IMR-90 (cell line): ENCODE measurements around the gene FERMT3. TPM values are rescaled to one million over a fixed set of nuclear protein-coding genes. Genes with fewer than 3 reads are reported as not detected.

Source experiments
- ATAC-seq: fragments of 200-7000 bp; cut with Tn5 transposase; 2 replicates; pipeline ENCODE4 v1.9.1; 2020; ENCODE audit warnings: low read depth, mild to moderate bottlenecking, moderate library complexity
- BruUV-seq: library from RNA; stranded (reverse); fragments of 400-500 nt; replicated peaks from 2 replicates; lab custom pipeline; 2021; lab: Mats Ljungman, UMichigan
- CTCF ChIA-PET: fragments of 300-600 bp; formaldehyde crosslinking; extraction: SDS; loops from one replicate; lab custom pipeline; 2021; ENCODE audit warnings: antibody characterized with exemption; lab: Yijun Ruan, JAX
- POLR2A ChIA-PET: fragments of 300-600 bp; sonication (Branson Sonifier 250); formaldehyde crosslinking; loops from one replicate; lab custom pipeline; 2022; ENCODE audit warnings: antibody characterized with exemption; ENCODE audit not compliant: unreplicated experiment; lab: Charles Lee
- DNase-seq: peaks from one replicate; pipeline ENCODE4 v3.0.0; 2013
- H2AFZ ChIP-seq: replicated peaks from 2 replicates; pipeline ENCODE3; 2013; ENCODE audit warnings: low read length, mild to moderate bottlenecking; ENCODE audit not compliant: poor library complexity
- H2AK5ac ChIP-seq: 2 replicates; pipeline ENCODE4 v1.6.1; 2013; ENCODE audit warnings: low read depth, low read length, inconsistent platforms
- H2AK9ac ChIP-seq: replicated peaks from 2 replicates; pipeline ENCODE3; 2013; ENCODE audit warnings: mild to moderate bottlenecking, low read depth, low read length, moderate library complexity; ENCODE audit not compliant: poor library complexity
- H2BK120ac ChIP-seq: 2 replicates; pipeline ENCODE4 v1.6.1; 2013; ENCODE audit warnings: low read depth, low read length, inconsistent platforms
- H2BK15ac ChIP-seq: 3 replicates; pipeline ENCODE4 v1.6.1; 2013; ENCODE audit warnings: low read depth, low read length, inconsistent platforms
- H2BK20ac ChIP-seq: 2 replicates; pipeline ENCODE4 v1.6.1; 2013; ENCODE audit warnings: low read depth, mild to moderate bottlenecking, inconsistent platforms, low read length, moderate library complexity
- H2BK5ac ChIP-seq: 2 replicates; pipeline ENCODE4 v1.6.1; 2013; ENCODE audit warnings: mild to moderate bottlenecking, low read depth, low read length, inconsistent platforms; ENCODE audit not compliant: poor library complexity, severe bottlenecking
- H3K14ac ChIP-seq: replicated peaks from 2 replicates; pipeline ENCODE4 v1.6.1; 2013; ENCODE audit warnings: low read depth, low read length, inconsistent platforms
- H3K18ac ChIP-seq: 2 replicates; pipeline ENCODE4 v1.6.1; 2013; ENCODE audit warnings: low read depth, low read length, control low read depth
- H3K23ac ChIP-seq: 2 replicates; pipeline ENCODE4 v1.6.1; 2013; ENCODE audit warnings: low read depth, low read length, inconsistent platforms
- H3K27ac ChIP-seq: 2 replicates; pipeline ENCODE4 v1.5.1; 2013; ENCODE audit warnings: mild to moderate bottlenecking, control low read depth, low read length; ENCODE audit not compliant: insufficient read depth
- H3K27me3 ChIP-seq: 2 replicates; pipeline ENCODE4 v1.6.1; 2013; ENCODE audit warnings: low read length; ENCODE audit not compliant: control insufficient read depth, insufficient read depth
- H3K36me3 ChIP-seq: 2 replicates; pipeline ENCODE4 v1.6.1; 2013; ENCODE audit warnings: low read length, mixed read lengths; ENCODE audit not compliant: control insufficient read depth, insufficient read depth
- H3K4ac ChIP-seq: 2 replicates; pipeline ENCODE4 v1.6.1; 2013; ENCODE audit warnings: low read depth, low read length, inconsistent platforms
- H3K4me1 ChIP-seq: 2 replicates; pipeline ENCODE4 v1.6.1; 2013; ENCODE audit warnings: low read length, mixed read lengths; ENCODE audit not compliant: control insufficient read depth, insufficient read depth
- H3K4me2 ChIP-seq: 2 replicates; pipeline ENCODE4 v1.6.1; 2013; ENCODE audit warnings: low read depth, mild to moderate bottlenecking, control low read depth, low read length, moderate library complexity
- H3K4me3 ChIP-seq: 2 replicates; pipeline ENCODE4 v1.5.1; 2013; ENCODE audit warnings: low read depth, mild to moderate bottlenecking, control low read depth, low read length, moderate library complexity; ENCODE audit not compliant: insufficient read depth
- H3K56ac ChIP-seq: 2 replicates; pipeline ENCODE4 v1.6.1; 2013; ENCODE audit warnings: low read length, inconsistent platforms; ENCODE audit not compliant: insufficient read depth; ENCODE audit errors: extremely low read depth
- H3K79me1 ChIP-seq, 2 experiments: 2 replicates each; pipeline ENCODE4 v1.6.1; 2013; ENCODE audit warnings: low read length in 2 of 2, inconsistent platforms in 1 of 2, low read depth in 1 of 2
- H3K9ac ChIP-seq: 2 replicates; pipeline ENCODE4 v1.6.1; 2013; ENCODE audit warnings: low read depth, low read length, control low read depth
- H3K9me1 ChIP-seq: 2 replicates; pipeline ENCODE4 v1.6.1; 2013; ENCODE audit warnings: low read length, inconsistent platforms; ENCODE audit not compliant: insufficient read depth
- H3K9me3 ChIP-seq: 2 replicates; pipeline ENCODE4 v1.6.1; 2013; ENCODE audit warnings: low read length; ENCODE audit not compliant: control insufficient read depth, insufficient read depth
- H4K20me1 ChIP-seq: 2 replicates; pipeline ENCODE4 v1.6.1; 2013; ENCODE audit warnings: low read length, inconsistent platforms; ENCODE audit not compliant: insufficient read depth
- H4K5ac ChIP-seq: 2 replicates; pipeline ENCODE4 v1.6.1; 2013; ENCODE audit warnings: mild to moderate bottlenecking, low read depth, low read length, control low read depth
- H4K8ac ChIP-seq, 2 experiments: 2 replicates each; pipeline ENCODE4 v1.6.1; 2013; ENCODE audit warnings: low read depth in 2 of 2, low read length in 2 of 2, control low read depth in 1 of 2, inconsistent platforms in 1 of 2
- H4K91ac ChIP-seq: 2 replicates; pipeline ENCODE4 v1.6.1; 2013; ENCODE audit warnings: low read depth, low read length, inconsistent platforms; ENCODE audit not compliant: insufficient read depth
- BHLHE40 ChIP-seq: fragments of 150-350 bp; IDR thresholded peaks from 2 replicates; pipeline ENCODE4 v1.6.1; 2016; ENCODE audit warnings: mild to moderate bottlenecking, low read depth, low read length
- CEBPB ChIP-seq: IDR thresholded peaks from 2 replicates; pipeline ENCODE4 v1.6.1; 2012; ENCODE audit warnings: low read depth, low read length, improper control_type of control experiment
- CHD1 ChIP-seq: IDR thresholded peaks from 2 replicates; pipeline ENCODE4 v1.6.1; 2012; ENCODE audit warnings: low read depth, low read length, improper control_type of control experiment
- CTCF ChIP-seq: conservative IDR thresholded peaks from 2 replicates; pipeline ENCODE4 v1.5.1; 2012; ENCODE audit warnings: mild to moderate bottlenecking, low read depth, low read length, improper control_type of control experiment
- ELK1 ChIP-seq: fragments of 150-350 bp; IDR thresholded peaks from 2 replicates; pipeline ENCODE4 v1.6.1; 2016; ENCODE audit warnings: low read depth, mild to moderate bottlenecking, low read length, moderate library complexity, borderline replicate concordance
- FOS ChIP-seq: fragments of 150-350 bp; IDR thresholded peaks from 2 replicates; pipeline ENCODE4 v1.6.1; 2016; ENCODE audit warnings: low read depth, low read length
- MAFK ChIP-seq: IDR thresholded peaks from 2 replicates; pipeline ENCODE4 v1.6.1; 2012; ENCODE audit warnings: low read depth, low read length, improper control_type of control experiment
- MAZ ChIP-seq: IDR thresholded peaks from 2 replicates; pipeline ENCODE4 v1.6.1; 2012; ENCODE audit warnings: low read depth, mild to moderate bottlenecking, low read length, improper control_type of control experiment, moderate library complexity, borderline replicate concordance
- MXI1 ChIP-seq: IDR thresholded peaks from 2 replicates; pipeline ENCODE4 v1.6.1; 2012; ENCODE audit warnings: low read depth, mild to moderate bottlenecking, low read length, moderate library complexity, borderline replicate concordance
- NFE2L2 ChIP-seq: fragments of 150-350 bp; IDR thresholded peaks from 2 replicates; pipeline ENCODE4 v1.6.1; 2016; ENCODE audit warnings: low read depth, mild to moderate bottlenecking, low read length
- POLR2A ChIP-seq: IDR thresholded peaks from 2 replicates; pipeline ENCODE4 v1.6.1; 2012; ENCODE audit warnings: mild to moderate bottlenecking, low read depth, low read length
- RAD21 ChIP-seq: IDR thresholded peaks from 2 replicates; pipeline ENCODE4 v1.6.1; 2012; ENCODE audit warnings: low read length, improper control_type of control experiment
- RCOR1 ChIP-seq: IDR thresholded peaks from 2 replicates; pipeline ENCODE4 v1.6.1; 2012; ENCODE audit warnings: mild to moderate bottlenecking, low read length, improper control_type of control experiment; ENCODE audit not compliant: insufficient replicate concordance
- RFX5 ChIP-seq: IDR thresholded peaks from 2 replicates; pipeline ENCODE4 v1.8.0; 2012; ENCODE audit warnings: low read depth, mild to moderate bottlenecking, low read length, moderate library complexity
- SMC3 ChIP-seq: fragments of 150-350 bp; IDR thresholded peaks from 2 replicates; pipeline ENCODE4 v1.6.1; 2016; ENCODE audit warnings: low read depth, mild to moderate bottlenecking, antibody characterized with exemption, low read length, moderate library complexity
- USF2 ChIP-seq: fragments of 150-350 bp; IDR thresholded peaks from 2 replicates; pipeline ENCODE4 v1.6.1; 2017; ENCODE audit warnings: mild to moderate bottlenecking, antibody characterized with exemption, low read length, low read depth
- WGBS, 2 experiments: methylation state at CpG; one replicate each; pipeline versions ENCODE4 v1.1.5 to v1.1.7; 2013; ENCODE audit warnings: missing lambda C conversion rate in 2 of 2; ENCODE audit not compliant: insufficient read length in 1 of 2; ENCODE audit errors: extremely low coverage in 2 of 2; 5-methylcytosine and 5-hydroxymethylcytosine counted together
- dilution Hi-C: fragments of 300-500 bp; cut with HindIII; formaldehyde crosslinking; loops from one replicate; pipeline ENCODE4 v1.14.3; 2018; ENCODE audit warnings: low sequenced_read_pairs; ENCODE audit not compliant: unreplicated experiment
- in situ Hi-C: fragments of 300-500 bp; cut with MboI; formaldehyde crosslinking; loops from 3 replicates; pipeline ENCODE4 v1.14.3; 2019; ENCODE audit warnings: low sequenced_read_pairs, inconsistent platforms, mixed read lengths
- intact Hi-C: fragments of 100-400 bp; cut with micrococcal nuclease; formaldehyde crosslinking; loops from 2 replicates; pipeline ENCODE4 v1.10.0; 2022
- polyA plus RNA-seq, 3 experiments: library from polyadenylated mRNA; depleted of rRNA; stranded (reverse); fragments of >200 nt; gene quantifications; 2 replicates each; pipeline ENCODE4 v1.2.3, GENCODE V29; 2012; ENCODE audit warnings: low replicate concordance in 1 of 3
- total RNA-seq: library from RNA; depleted of rRNA; stranded (reverse); fragments of >200 nt; gene quantifications from 2 replicates; pipeline ENCODE4 v1.2.3, GENCODE V29; 2012

FERMT3 gene
- total and polyA plus RNA-seq, 2 of the 4 experiments (the other 2 are of a cell fraction), result 0.36 to 2.3 TPM

GRCh38 chr11:64219755-64220154 lies 13.2 kb downstream of the FERMT3 start:
- Histone ChIP-seq H4K8ac (no peak overlapping the region), H2AFZ (no peak overlapping the region), H3K36me3 (peaks cover 5% of the 10 kb centered on the region), H2BK5ac (no peak overlapping the region), H4K20me1 (no peaks in the 10 kb centered on the region), H3K27ac (no peak overlapping the region), H4K91ac (no peak overlapping the region), H3K4me2 (no peak overlapping the region), H3K4me3 (no peak overlapping the region), H3K56ac (no peak overlapping the region), H2BK120ac (no peak overlapping the region), H4K5ac (no peak overlapping the region), H3K9me3 (no peaks in the 10 kb centered on the region), H3K4ac (no peak overlapping the region), H3K18ac (no peak overlapping the region), H3K14ac (no peak overlapping the region), H3K23ac (no peak overlapping the region), H3K4me1 (no peaks in the 10 kb centered on the region), H2BK20ac (no peak overlapping the region), H3K9ac (no peak overlapping the region), H2AK5ac (no peak overlapping the region), H2BK15ac (no peak overlapping the region), H3K27me3 (no peaks in the 10 kb centered on the region), H3K9me1 (0 out of 2 replicates have a peak, but pooled peaks cover 8% of the 10 kb centered on the region), H2AK9ac (no peak overlapping the region), H3K79me1 (peaks cover 5 to 11% of the 10 kb centered on the region in 2 experiments; a peak in 2 of 4 replicates)
- intact Hi-C loops, result no loop called here
- TF ChIP-seq RCOR1, result no peak
- no peak for TF ChIP-seq FOS
- TF ChIP-seq MAFK, result no peak
- TF ChIP-seq CTCF, result no peak
- TF ChIP-seq POLR2A, result no peak
- TF ChIP-seq RAD21, result no peak
- TF ChIP-seq ELK1, result no peak
- TF ChIP-seq CEBPB, result no peak
- no peak for TF ChIP-seq NFE2L2
- no peak for TF ChIP-seq MXI1
- no peak for TF ChIP-seq BHLHE40
- no peak for TF ChIP-seq RFX5
- no peak for TF ChIP-seq MAZ
- TF ChIP-seq SMC3, result no peak
- TF ChIP-seq USF2, result no peak
- TF ChIP-seq CHD1, result no peak
- no TSS peak for BruUV-seq
- ATAC-seq (no peak), DNase-seq (no peak)
- dilution Hi-C loops, result no loop called here
- in situ Hi-C loops, result no loop called here
- ChIA-PET CTCF (no interaction called here), POLR2A (no interaction called here)
- no CpG with 5 or more reads among the region's 10 CpGs for WGBS, 2 experiments
